Tibial nerve (tissue), 4 donors: ENCODE measurements around the gene CTNNA2. TPM values are rescaled to one million over a fixed set of nuclear protein-coding genes. Genes with fewer than 3 reads are reported as not detected.

Experiments
- DNase-seq, 2 donors: peaks; one replicate each; pipeline ENCODE4 v3.0.0-alpha.2; 2019; ENCODE audit warnings: low spot score in 2 of 2
- H3K27ac ChIP-seq, 4 donors: fragments of 200-600 bp; sonication (generic) in 3 of 4; one replicate each; pipeline ENCODE4 v1.5.1; 2017 to 2019; ENCODE audit warnings: mild to moderate bottlenecking in 1 of 4
- H3K27me3 ChIP-seq, 2 donors: fragments of 200-600 bp; sonication (generic) in 1 of 2; one replicate each; pipeline versions ENCODE4 v1.5.1 to v1.6.0; 2017 to 2019
- H3K36me3 ChIP-seq, 3 donors: fragments of 200-600 bp; sonication (generic); one replicate each; pipeline ENCODE4 v1.5.1; 2018 to 2019
- H3K4me1 ChIP-seq, 4 donors: fragments of 200-600 bp; sonication (generic) in 3 of 4; one replicate each; pipeline ENCODE4 v1.5.1; 2017 to 2019
- H3K4me3 ChIP-seq, 4 donors: fragments of 200-600 bp; sonication (generic) in 3 of 4; one replicate each; pipeline ENCODE4 v1.5.1; 2017 to 2019; ENCODE audit warnings: mild to moderate bottlenecking in 1 of 4, moderate library complexity in 1 of 4
- H3K9me3 ChIP-seq, 4 donors: fragments of 200-600 bp; sonication (generic) in 3 of 4; one replicate each; pipeline ENCODE4 v1.5.1; 2017 to 2019
- CTCF ChIP-seq, 5 experiments: fragments of 200-600 bp in 3 of 5; fragments of 450-650 bp in 2 of 5; sonication (generic) in 3 of 5; IDR thresholded peaks; one replicate each; pipeline ENCODE4 v1.5.1; 2016 to 2019; ENCODE audit warnings: antibody characterized with exemption in 5 of 5, mild to moderate bottlenecking in 3 of 5, moderate library complexity in 2 of 5
- EP300 ChIP-seq, 2 donors: sonication (generic); formaldehyde crosslinking; IDR thresholded peaks; one replicate each; pipeline ENCODE4 v1.6.1; 2017; ENCODE audit warnings: antibody characterized with exemption in 2 of 2, mild to moderate bottlenecking in 1 of 2
- POLR2A ChIP-seq, 2 donors: fragments of 450-650 bp; IDR thresholded peaks; one replicate each; pipeline ENCODE4 v1.6.1; 2017; ENCODE audit warnings: antibody characterized with exemption in 2 of 2, mild to moderate bottlenecking in 2 of 2, moderate library complexity in 2 of 2
- WGBS, 2 donors: methylation state at CpG; one replicate each; pipeline ENCODE4 v1.1.5; 2018; 5-methylcytosine and 5-hydroxymethylcytosine counted together
- total RNA-seq, 4 donors: library from RNA; depleted of rRNA; stranded (reverse); fragments of >200 nt; gene quantifications; one replicate each; pipeline ENCODE4 v1.1.0, GENCODE V29; 2016

CTNNA2 gene
- total RNA-seq, 4 donors from 2014 or later = 0.39 to 3.3 (median 0.75) TPM

- Histone ChIP-seq H3K27me3 (peaks cover 0 to 33% of the 10 kb centered on the region in 2 donors), H3K27ac (peak overlapping the region in 2 of 4 donors; percentile 36 to 76), H3K4me3 (peak overlapping the region in 2 of 4 donors; percentile 9 to 19), H3K9me3 (no peaks in the 10 kb centered on the region), H3K36me3 (no peaks in the 10 kb centered on the region), H3K4me1 (peaks cover 0 to 19% (median 0%) of the 10 kb centered on the region in 4 donors)
- WGBS, 2 donors = 36 to 38% methylated on average over 1 of the region's 1 CpG
- DNase-seq = no peak
- no peak for TF ChIP-seq EP300 (IDR thresholded peaks at IDR 0.05)
- no peak for TF ChIP-seq CTCF (IDR thresholded peaks at IDR 0.05)
- TF ChIP-seq POLR2A (IDR thresholded peaks at IDR 0.05) = no peak
Observed at GRCh38 chr2:80300954-80301353, 788.1 kb downstream of the CTNNA2 start.

- no peak for DNase-seq
- H3K4me3 ChIP-seq = peak overlapping the region; percentile 17 to 53 (median 32)
- TF ChIP-seq EP300 (IDR thresholded peaks at IDR 0.05) (no peak), CTCF (IDR thresholded peaks at IDR 0.05) (no peak), POLR2A (IDR thresholded peaks at IDR 0.05) (no peak)
- peaks cover 0 to 33% of the 10 kb centered on the region in 2 donors for H3K27me3 ChIP-seq
- H3K36me3 ChIP-seq = no peaks in the 10 kb centered on the region
- H3K27ac ChIP-seq = peak overlapping the region; percentile 13 to 76 (median 30)
- WGBS, 2 donors = 42 to 54% methylated on average over 11 to 12 of the region's 12 CpGs
- H3K9me3 ChIP-seq = no peaks in the 10 kb centered on the region
- peaks cover 0 to 19% (median 0%) of the 10 kb centered on the region in 4 donors for H3K4me1 ChIP-seq
Observed at GRCh38 chr2:80302001-80302313, 789.1 kb downstream of the CTNNA2 start.

DNA sequence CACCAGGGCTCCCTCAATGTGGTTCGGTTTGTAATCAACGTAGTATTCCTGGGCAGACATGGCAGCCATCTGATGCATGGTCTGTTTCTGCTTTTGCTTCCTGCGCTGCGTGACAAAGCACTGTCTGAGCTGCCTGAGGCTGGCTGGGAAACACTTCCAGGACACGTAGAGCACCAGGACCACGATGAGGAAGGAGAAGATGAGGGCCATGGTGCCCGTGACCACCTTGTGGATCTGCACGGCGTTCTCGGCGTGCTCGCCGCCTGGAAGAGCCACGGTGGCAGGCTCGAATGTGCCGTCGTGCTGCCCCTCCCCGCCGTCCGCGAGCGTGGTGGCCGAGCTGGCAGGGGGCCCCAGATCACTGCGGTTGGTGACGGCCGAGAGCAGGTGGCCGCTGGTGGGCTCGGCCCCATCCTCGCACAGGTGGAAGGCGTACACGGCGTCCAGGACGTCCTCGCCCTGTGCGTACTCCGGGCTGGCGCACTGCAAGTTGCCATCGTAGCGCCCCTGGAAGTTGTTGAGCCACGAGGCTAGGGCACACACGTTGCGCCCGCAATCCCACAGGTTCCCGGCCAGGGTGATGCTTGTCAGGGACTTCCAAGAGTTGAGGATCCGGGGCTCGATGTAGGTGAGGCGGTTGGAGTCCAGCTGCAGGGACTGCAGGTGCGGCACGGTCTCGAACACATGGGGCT lies 789.6 kb downstream of the CTNNA2 start:
- TF ChIP-seq CTCF (IDR thresholded peaks at IDR 0.05) = no peak
- no peak for TF ChIP-seq POLR2A (IDR thresholded peaks at IDR 0.05)
- no peak for TF ChIP-seq EP300 (IDR thresholded peaks at IDR 0.05)
- H3K36me3 ChIP-seq = no peaks in the 10 kb centered on the region
- peak overlapping the region; percentile 22 to 76 (median 46) for H3K27ac ChIP-seq
- no peaks in the 10 kb centered on the region for H3K9me3 ChIP-seq
- peaks cover 0 to 19% (median 0%) of the 10 kb centered on the region in 4 donors for H3K4me1 ChIP-seq
- peaks cover 0 to 33% of the 10 kb centered on the region in 2 donors for H3K27me3 ChIP-seq
- WGBS, 2 donors = 13 to 24% methylated on average over 3 to 10 of the region's 50 CpGs
- peak overlapping the region; percentile 17 to 53 (median 32) for H3K4me3 ChIP-seq
- no peak for DNase-seq

- H3K27ac ChIP-seq = peak overlapping the region in 3 of 4 donors; percentile 39 to 76 (median 54)
- peaks cover 0 to 19% (median 0%) of the 10 kb centered on the region in 4 donors for H3K4me1 ChIP-seq
- 2 to 6% methylated on average over 27 to 57 of the region's 64 CpGs for WGBS, 2 donors
- DNase-seq = no peak
- no peaks in the 10 kb centered on the region for H3K36me3 ChIP-seq
- H3K4me3 ChIP-seq = peak overlapping the region; percentile 17 to 53 (median 32)
- TF ChIP-seq EP300 (IDR thresholded peaks at IDR 0.05) (peak in 1 of 2 donors; percentile 4), POLR2A (IDR thresholded peaks at IDR 0.05) (no peak)
- H3K27me3 ChIP-seq = peaks cover 0 to 33% of the 10 kb centered on the region in 2 donors
- no peaks in the 10 kb centered on the region for H3K9me3 ChIP-seq
Observed at GRCh38 chr2:80303006-80303908, 790.4 kb downstream of the CTNNA2 start.

DNA sequence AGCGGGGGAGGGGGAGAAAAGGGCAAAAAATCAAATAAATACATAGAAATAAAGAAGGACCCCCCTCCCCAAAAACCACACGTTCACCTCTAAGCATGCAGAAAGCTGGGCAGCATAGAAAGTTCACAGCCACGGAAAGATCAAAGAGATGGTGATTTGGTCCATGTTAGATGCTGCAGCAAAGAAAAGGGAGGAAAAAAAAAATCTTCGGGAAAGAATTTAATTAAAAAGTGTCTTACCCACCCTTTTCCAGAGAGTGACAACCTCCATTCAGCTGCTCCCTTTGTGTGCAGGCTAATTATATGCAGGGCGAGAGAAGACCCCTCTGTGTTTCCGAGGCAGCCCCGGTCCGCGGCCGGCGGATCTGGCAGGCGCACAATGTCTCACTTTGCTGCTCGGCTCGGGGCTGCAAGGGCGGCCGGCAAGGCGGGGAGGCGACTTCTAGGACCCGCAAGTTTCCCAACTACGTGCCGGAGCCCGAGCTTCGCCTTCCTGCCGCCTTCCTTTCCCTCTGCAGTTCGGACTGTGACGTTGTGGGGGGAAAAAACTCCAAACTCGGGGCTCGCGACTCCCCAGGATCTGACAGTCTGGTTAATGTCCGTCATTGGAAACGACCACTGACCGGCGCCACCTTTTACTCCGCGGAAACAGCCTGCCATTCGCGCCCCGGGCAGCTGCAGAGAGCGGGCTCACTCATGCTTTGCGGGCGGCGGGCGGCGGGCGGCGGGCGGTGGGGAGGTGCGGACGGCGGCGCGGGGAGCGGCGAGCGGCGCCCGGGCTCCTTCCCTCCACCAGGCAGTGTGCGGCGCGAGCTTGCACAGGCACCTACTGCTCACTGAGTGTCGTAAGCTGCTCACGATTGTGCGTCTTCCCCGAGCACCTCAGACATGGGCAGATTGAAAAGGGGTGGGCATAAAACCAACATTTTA lies 791.3 kb downstream of the CTNNA2 start, which contains the start of gene LRRTM1:
Gene LRRTM1 (minus strand): TSS at position 844 of the 929 bp plus-strand sequence. CDS start 933 bp downstream, outside the sequence.
- H3K27me3 ChIP-seq = peaks cover 0 to 33% of the 10 kb centered on the region in 2 donors
- no peaks in the 10 kb centered on the region for H3K36me3 ChIP-seq
- TF ChIP-seq EP300 (IDR thresholded peaks at IDR 0.05) = no peak
- no peak for TF ChIP-seq POLR2A (IDR thresholded peaks at IDR 0.05)
- no peak for TF ChIP-seq CTCF (IDR thresholded peaks at IDR 0.05)
- WGBS, 2 donors = 0 to 1% methylated on average over 46 to 49 of the region's 64 CpGs
- peaks cover 0 to 19% (median 0%) of the 10 kb centered on the region in 4 donors for H3K4me1 ChIP-seq
- H3K4me3 ChIP-seq = peak within 1 kb of the TSS; percentile 25 to 53 (median 36)
- H3K9me3 ChIP-seq = no peaks in the 10 kb centered on the region
- no peak for DNase-seq
- H3K27ac ChIP-seq = peak within 1 kb of the TSS in 2 of 4 donors; percentile 5 to 76
